Activated T-helper 2 cell treated with anti-CD3 and anti-CD28 coated beads, Interferon-gamma antibody, Interleukin-2, Interleukin-4, amounts not matched to agents 10 μg/mL and 5 μg/mL and 100 μg/mL, durations not matched to agents 14 hours and 24 hours and 36 hours (primary cell): ENCODE measurements around the gene ATAD2B. TPM values are rescaled to one million over a fixed set of nuclear protein-coding genes. Genes with fewer than 3 reads are reported as not detected.
"Not testable (repeated sequence)": the region's sequence is repeated elsewhere in the genome, so short reads cannot be mapped to it uniquely, and the experiment has no call there.

Experiments
- DNase-seq: peaks from one replicate; pipeline ENCODE4 v3.0.0; 2021; ENCODE audit warnings: low spot score
- H3K27ac Mint-ChIP-seq: one replicate; pipeline ENCODE4 v1.8.0; 2021; ENCODE audit warnings: mixed read lengths
- H3K27me3 Mint-ChIP-seq: one replicate; pipeline ENCODE4 v1.8.0; 2021; ENCODE audit warnings: low read depth, mixed read lengths
- H3K36me3 Mint-ChIP-seq: one replicate; pipeline ENCODE4 v1.8.0; 2021; ENCODE audit warnings: low read depth, mixed read lengths
- H3K4me1 Mint-ChIP-seq: one replicate; pipeline ENCODE4 v1.8.0; 2021; ENCODE audit warnings: low read depth, mixed read lengths
- H3K4me3 Mint-ChIP-seq: one replicate; pipeline ENCODE4 v1.8.0; 2021; ENCODE audit warnings: low read depth, mild to moderate bottlenecking, moderate library complexity, mixed read lengths
- H3K9me3 Mint-ChIP-seq: one replicate; pipeline ENCODE4 v1.8.0; 2021; ENCODE audit warnings: mixed read lengths
- intact Hi-C: fragments of 100-400 bp; cut with micrococcal nuclease; formaldehyde crosslinking; loops from one replicate; pipeline ENCODE4 v1.15.1; 2023
- total RNA-seq: library from RNA; stranded (reverse); gene quantifications from 2 replicates; pipeline ENCODE4 v1.2.3, GENCODE V29; 2022

Gene ATAD2B
- total RNA-seq = 24.2 and 24.8 TPM in 2 replicates

DNA sequence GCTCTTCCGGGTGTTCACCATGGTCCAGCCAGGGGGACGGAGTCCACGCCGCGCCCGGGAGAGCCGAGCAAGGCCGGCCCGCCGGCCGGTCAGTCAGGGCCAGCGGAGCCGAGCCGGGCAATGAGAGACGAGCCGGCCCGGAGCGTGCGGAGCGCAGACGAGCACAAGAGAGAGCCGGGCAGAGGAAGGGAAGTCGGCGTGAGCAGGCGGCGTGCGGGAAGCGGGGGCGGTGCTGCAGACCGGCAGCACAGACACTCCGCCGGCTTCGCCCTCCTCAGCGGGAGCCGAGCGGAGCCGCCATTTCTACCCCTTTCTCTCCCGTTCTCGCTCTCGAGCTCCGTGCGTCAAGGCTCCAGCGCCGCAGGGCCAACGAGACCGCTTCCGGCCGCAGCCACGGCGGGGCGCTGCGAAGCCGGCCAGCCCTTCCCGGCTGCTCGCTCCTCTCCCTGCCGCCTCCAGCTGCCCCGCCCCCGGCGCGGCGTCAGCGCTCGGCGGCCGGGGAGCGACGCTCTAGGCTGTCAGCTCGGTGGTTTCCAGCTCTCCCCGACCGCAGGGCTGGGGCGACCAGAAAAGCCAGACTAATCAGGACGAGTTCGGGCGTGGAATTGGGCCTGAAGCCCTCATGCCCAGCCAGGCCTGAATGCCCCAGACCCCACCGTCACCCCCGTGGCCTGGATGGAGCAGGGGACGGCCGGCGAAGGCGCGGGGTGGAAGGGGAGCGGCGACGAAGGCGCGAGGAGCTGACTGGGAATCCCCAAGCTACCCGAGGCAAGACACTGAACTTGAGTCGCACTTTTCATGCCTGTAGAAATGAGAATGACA, at the start of gene ATAD2B:
ATAD2B (minus strand) TSS at position 374 of the 822 bp plus-strand sequence; CDS start at position 21, 353 bp downstream.
- peaks cover 6% of the 10 kb centered on the region for H3K36me3 Mint-ChIP-seq
- peaks cover 22% of the 10 kb centered on the region for H3K4me1 Mint-ChIP-seq
- intact Hi-C loops = loop anchor here (1.0 to 10.0 kb wide), 7 partner anchors 13 to 238 kb away; partner anchors contain the start of genes SF3B6, TP53I3, UBXN2A and WDCP
- H3K27ac Mint-ChIP-seq = peak within 1 kb of the TSS; percentile 96
- H3K4me3 Mint-ChIP-seq = peak within 1 kb of the TSS; percentile 89
- no peaks in the 10 kb centered on the region for H3K9me3 Mint-ChIP-seq
- H3K27me3 Mint-ChIP-seq = no peaks in the 10 kb centered on the region
- DNase-seq = peak; percentile 94

DNA sequence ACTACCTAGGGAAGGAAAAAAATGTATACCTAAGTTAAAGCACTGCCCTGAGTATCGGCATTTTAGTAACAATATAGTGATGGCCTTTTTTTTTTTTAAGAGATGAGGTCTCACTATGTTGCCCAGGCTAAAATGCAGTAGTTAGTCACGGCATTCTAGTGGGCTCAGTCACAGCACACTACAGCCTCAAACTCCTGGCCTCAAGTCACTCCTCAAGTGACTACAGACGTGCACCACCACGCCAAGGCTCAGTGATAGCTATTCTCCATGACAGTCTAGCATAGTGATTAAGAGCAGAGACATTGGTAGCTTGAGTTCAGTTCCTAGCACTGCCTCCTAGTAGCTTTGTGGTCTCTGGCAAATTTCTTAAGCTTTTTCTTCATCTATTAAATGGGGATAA, 40.9 kb upstream of the ATAD2B start:
- Mint-ChIP-seq H3K9me3 (no peaks in the 10 kb centered on the region), H3K27me3 (no peaks in the 10 kb centered on the region), H3K36me3 (peaks cover 8% of the 10 kb centered on the region), H3K4me3 (no peak overlapping the region), H3K4me1 (peaks cover 2% of the 10 kb centered on the region), H3K27ac (no peak overlapping the region)
- no peak for DNase-seq
- intact Hi-C loops = no loop called here

DNA sequence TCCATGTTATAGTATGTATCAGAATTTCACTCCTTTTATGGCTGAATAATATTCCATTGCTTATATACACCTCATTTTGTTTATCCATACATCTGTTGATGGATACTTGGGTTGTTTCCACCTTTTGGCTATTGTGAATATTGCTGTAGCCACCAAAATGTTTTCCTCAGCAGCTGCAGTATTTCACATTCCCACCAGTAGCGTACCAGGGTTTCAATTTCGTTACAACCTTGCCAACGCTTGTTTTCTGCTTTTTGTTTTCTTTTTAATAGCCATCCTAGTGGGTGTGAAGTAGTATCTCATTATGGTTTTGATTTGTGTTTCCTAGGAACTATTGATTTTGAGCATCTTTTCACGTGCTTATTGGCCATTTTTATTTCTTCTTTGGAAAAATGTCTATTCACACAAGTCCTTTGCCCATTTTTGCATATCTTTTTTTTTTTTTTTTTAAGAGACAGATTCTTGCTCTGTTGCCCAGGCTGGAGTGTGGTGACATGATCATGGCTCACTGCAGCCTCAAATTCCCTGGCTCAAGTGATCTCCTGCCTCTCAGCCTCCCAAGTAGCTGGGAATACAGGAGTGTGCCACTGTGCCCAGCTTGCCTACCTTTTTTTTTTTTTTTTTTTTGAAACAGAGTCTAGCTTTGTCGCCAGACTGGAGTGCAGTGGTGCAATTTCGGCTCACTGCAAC, 27.5 kb upstream of the ATAD2B start:
- no peaks in the 10 kb centered on the region for H3K36me3 Mint-ChIP-seq
- H3K27ac Mint-ChIP-seq = no peak overlapping the region
- H3K4me3 Mint-ChIP-seq = no peak overlapping the region
- no peaks in the 10 kb centered on the region for H3K9me3 Mint-ChIP-seq
- no peak for DNase-seq
- no peaks in the 10 kb centered on the region for H3K27me3 Mint-ChIP-seq
- intact Hi-C loops = no loop called here
- H3K4me1 Mint-ChIP-seq = peaks cover 3% of the 10 kb centered on the region

DNA sequence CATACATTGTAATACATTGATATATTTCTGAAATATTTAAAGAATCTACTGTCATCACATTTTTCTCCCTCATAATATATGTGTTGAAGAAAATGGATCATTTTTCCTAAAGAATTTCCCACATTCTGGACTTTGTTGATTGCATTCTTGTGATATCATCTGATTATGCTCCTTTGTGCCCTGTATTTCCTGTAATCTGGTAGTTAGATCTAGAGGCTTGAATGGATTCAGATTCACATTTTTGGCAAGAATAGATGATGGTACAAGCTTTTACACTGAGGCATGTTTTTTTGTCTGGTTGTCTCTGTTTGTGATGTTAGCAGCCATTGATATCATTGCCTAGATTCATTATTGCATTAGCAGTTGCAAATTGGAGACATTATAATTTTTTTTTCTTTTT, 26.7 kb upstream of the ATAD2B start:
- Mint-ChIP-seq H3K9me3 (no peaks in the 10 kb centered on the region), H3K27ac (no peak overlapping the region), H3K4me3 (no peak overlapping the region), H3K4me1 (peaks cover 3% of the 10 kb centered on the region), H3K27me3 (no peaks in the 10 kb centered on the region), H3K36me3 (no peaks in the 10 kb centered on the region)
- intact Hi-C loops = no loop called here
- DNase-seq = no peak

DNA sequence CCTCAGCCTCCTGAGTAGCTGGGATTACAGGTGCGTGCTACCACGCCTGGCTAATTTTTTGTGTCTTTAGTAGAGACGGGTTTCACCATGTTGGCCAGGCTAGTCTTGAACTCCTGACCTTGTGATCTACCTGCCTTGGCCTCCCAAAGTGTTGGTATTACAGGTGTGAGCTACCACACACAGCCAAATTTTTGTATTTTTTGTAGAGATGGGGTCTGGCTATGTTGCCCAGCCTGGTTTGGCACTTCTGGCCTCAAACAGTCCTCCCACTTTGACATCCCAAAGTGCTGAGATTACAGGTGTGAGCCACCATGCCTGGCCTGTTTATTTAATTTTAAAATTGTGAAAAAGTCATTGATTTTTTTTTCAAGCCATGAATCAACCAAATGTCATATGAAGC, 25.6 kb upstream of the ATAD2B start:
- DNase-seq, H3K4me1 Mint-ChIP-seq, H3K9me3 Mint-ChIP-seq, intact Hi-C loops, H3K36me3 Mint-ChIP-seq, H3K27ac Mint-ChIP-seq, H3K4me3 Mint-ChIP-seq, H3K27me3 Mint-ChIP-seq: not testable (repeated sequence)

DNA sequence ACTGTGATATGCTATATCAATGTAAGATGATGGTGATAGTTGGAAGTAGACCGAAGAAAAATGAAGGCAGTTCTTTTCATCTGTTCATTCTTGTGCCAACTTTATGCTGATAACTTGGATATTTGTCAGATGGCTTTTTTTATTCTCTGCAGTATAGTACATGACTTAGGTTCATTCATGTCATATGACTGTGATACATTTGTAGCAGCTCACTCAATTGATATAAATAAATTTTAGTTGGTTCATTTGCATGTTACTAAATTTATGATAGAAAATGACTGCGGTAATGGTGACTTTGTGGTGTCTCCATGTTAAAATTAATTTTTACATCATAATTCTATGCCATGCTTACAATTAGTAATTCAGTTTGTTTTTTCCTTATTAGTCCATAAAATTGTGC, 20.4 kb upstream of the ATAD2B start:
- H3K4me3 Mint-ChIP-seq = no peak overlapping the region

DNA sequence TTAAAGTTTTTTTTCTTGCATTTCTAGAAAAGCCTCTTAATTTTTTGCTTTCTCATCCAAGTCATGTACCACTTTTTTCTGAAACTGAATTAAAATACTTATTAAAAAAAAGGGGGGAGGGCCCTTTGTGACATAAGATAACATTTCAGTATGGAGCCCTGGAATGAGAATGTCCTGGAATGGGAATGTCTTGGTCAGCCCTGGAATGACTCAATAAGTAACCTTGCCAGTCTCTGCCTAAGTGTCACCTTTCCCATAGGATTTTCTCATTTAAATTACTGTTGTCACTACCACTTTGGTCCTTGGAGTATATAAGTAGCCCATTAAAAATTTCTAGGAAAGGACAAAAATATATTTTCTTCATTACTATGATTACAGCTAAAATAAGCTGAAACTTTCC, 18.1 kb upstream of the ATAD2B start:
- no peak overlapping the region for H3K4me3 Mint-ChIP-seq
- no peaks in the 10 kb centered on the region for H3K9me3 Mint-ChIP-seq
- DNase-seq = no peak
- intact Hi-C loops = loop anchor here (10.0 kb wide), 1 partner anchor 1030 kb away; the partner anchor contains the start of gene DNAJC27
- no peaks in the 10 kb centered on the region for H3K27me3 Mint-ChIP-seq
- H3K36me3 Mint-ChIP-seq = peaks cover 22% of the 10 kb centered on the region
- H3K4me1 Mint-ChIP-seq = peaks cover 19% of the 10 kb centered on the region
- no peak overlapping the region for H3K27ac Mint-ChIP-seq

More for the DNA sequence above, 20.4 kb upstream of the ATAD2B start:
- Mint-ChIP-seq H3K4me1 (peaks cover 11% of the 10 kb centered on the region), H3K36me3 (peaks cover 14% of the 10 kb centered on the region), H3K9me3 (no peaks in the 10 kb centered on the region), H3K27ac (no peak overlapping the region), H3K27me3 (no peaks in the 10 kb centered on the region)
- no peak for DNase-seq
- intact Hi-C loops = loop anchor here (10.0 kb wide), 1 partner anchor 1027 kb away; the partner anchor contains the start of gene DNAJC27

DNA sequence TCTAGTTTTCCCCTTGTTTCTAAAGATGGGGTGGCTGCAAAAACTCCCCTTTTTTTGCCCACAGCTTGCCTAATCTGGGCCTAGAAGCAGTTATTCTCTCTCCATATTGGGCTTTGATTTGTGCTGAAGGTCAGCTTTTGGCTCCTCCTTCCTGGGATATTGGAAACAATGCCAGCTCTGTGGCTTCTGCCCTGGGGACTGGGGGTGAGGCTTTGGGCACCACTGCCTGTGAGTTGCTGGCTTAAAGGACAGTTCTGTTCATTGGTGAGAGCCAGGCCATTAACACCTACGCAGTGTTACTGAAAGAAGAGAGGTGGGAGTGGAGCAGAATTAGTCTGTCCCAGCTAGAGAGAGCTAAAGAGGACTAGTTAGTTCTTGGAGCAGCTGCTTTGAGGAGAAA, 17.6 kb upstream of the ATAD2B start:
- intact Hi-C loops = loop anchor here (10.0 kb wide), 1 partner anchor 1030 kb away; the partner anchor contains the start of gene DNAJC27
- no peak for DNase-seq
- peaks cover 22% of the 10 kb centered on the region for H3K36me3 Mint-ChIP-seq
- no peak overlapping the region for H3K4me3 Mint-ChIP-seq
- H3K27me3 Mint-ChIP-seq = no peaks in the 10 kb centered on the region
- H3K9me3 Mint-ChIP-seq = no peaks in the 10 kb centered on the region
- H3K4me1 Mint-ChIP-seq = peaks cover 18% of the 10 kb centered on the region
- H3K27ac Mint-ChIP-seq = no peak overlapping the region

DNA sequence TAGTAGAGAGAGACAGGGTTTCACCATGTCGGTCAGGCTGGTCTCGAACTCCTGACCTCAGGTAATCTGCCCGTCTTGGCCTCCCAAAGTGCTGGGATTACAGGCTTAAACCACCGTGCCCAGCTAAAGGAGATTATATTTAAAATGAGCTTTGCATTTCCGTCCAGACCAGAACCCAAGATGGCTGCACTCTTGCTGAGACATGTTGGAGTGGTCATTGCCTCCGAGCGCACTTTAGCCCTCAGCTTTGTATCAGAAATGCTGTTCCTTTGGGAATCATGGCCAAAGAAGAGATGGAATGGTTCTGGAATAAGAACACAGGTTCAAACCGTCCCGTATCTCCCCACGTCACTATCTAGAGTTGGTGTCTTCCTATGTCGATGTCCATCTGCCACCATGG, 16.7 kb upstream of the ATAD2B start:
- H3K27ac Mint-ChIP-seq = no peak overlapping the region
- no peaks in the 10 kb centered on the region for H3K27me3 Mint-ChIP-seq
- H3K4me1 Mint-ChIP-seq = peaks cover 27% of the 10 kb centered on the region
- no peak for DNase-seq
- H3K4me3 Mint-ChIP-seq = no peak overlapping the region
- H3K9me3 Mint-ChIP-seq = no peaks in the 10 kb centered on the region
- peaks cover 22% of the 10 kb centered on the region for H3K36me3 Mint-ChIP-seq
- intact Hi-C loops = loop anchor here (10.0 kb wide), 1 partner anchor 1031 kb away; the partner anchor contains the start of gene DNAJC27

DNA sequence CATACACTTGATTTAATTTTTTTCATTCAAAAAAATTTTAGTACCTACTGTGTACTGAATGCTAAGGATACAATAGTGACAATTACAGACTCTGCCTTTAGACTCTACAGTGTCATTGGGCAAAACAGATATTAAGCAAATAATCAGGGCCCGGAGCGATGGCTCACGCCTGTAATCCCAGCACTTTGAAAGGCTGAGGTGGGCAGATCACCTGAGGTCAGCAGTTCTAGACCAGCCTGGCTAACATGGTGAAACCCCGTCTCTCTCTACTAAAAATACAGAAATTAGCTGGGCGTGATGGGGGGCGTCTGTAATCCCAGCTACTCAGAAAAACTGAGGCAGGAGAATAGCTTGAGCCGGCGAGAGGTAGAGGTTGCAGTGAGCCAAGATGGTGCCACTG, 14.7 kb upstream of the ATAD2B start:
- H3K4me1 Mint-ChIP-seq = peaks cover 27% of the 10 kb centered on the region
- no peaks in the 10 kb centered on the region for H3K9me3 Mint-ChIP-seq
- peaks cover 22% of the 10 kb centered on the region for H3K36me3 Mint-ChIP-seq
- H3K27me3 Mint-ChIP-seq = peaks cover 2% of the 10 kb centered on the region
- H3K27ac Mint-ChIP-seq = no peak overlapping the region
- DNase-seq = no peak
- H3K4me3 Mint-ChIP-seq = no peak overlapping the region
- intact Hi-C loops = loop anchor here (10.0 kb wide), 1 partner anchor 1033 kb away; the partner anchor contains the start of gene DNAJC27

DNA sequence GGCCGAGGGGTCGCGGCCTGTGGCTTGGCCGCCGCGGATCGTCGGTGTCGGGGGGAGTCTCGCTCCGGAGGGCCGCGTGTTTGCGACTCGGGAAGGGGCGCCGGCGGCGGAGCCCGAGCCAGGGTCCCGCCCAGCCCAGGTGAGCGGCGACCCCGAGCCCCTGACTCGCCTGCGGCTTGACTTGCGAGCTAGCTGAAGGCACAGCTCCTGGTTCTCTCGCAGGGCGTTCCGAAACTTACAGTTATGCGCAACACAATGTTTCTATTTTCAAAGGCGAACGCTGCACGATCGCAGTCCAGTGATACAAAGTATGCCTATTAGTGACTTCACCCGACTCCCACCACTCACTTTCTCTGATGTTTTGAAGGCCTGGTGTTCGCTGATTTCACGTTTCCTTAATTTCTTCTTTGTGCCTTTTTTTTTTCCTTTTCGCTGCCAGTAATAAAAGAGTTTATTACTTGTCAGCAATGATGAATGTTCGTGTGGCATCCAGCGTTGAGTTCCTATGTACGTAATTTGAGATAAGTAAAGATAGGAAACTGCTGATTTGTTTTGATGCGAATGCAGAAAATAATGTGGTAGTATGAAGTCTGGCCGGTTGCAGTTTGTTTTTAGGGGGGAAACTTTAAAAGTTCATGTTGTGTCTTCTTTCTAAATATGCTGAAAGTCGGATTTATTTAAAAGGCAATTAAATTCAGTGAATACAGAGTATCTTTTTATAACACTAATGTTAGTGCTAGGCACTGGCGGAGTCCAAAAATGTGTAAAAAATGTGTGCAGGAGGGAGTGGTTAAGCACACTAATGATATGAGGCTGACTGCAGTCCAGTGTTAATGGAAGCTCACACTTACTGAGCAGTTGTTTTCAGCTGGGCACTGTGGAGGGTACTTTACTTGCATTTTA, 14.0 kb upstream of the ATAD2B start:
- Mint-ChIP-seq H3K4me3 (peak overlapping the region; percentile 92), H3K9me3 (no peaks in the 10 kb centered on the region), H3K27ac (peak overlapping the region; percentile 89), H3K36me3 (peaks cover 22% of the 10 kb centered on the region), H3K4me1 (peaks cover 27% of the 10 kb centered on the region), H3K27me3 (peaks cover 2% of the 10 kb centered on the region)
- intact Hi-C loops = loop anchor here (1.0 to 10.0 kb wide), 3 partner anchors 14 to 1034 kb away; partner anchors contain the start of genes ATAD2B, DNAJC27 and WDCP
- no peak for DNase-seq
